Bone marrow (tissue), 2 donors: ENCODE results near the gene CDC25B.
"Not testable (repeated sequence)": the region's sequence is repeated elsewhere in the genome, so short reads cannot be mapped to it uniquely, and the experiment has no call there.

Experiments
- DNase-seq, 2 donors: peaks; one replicate each; lab custom pipeline; 2025; lab: John Stamatoyannopoulos, UW

The CDC25B gene

DNA sequence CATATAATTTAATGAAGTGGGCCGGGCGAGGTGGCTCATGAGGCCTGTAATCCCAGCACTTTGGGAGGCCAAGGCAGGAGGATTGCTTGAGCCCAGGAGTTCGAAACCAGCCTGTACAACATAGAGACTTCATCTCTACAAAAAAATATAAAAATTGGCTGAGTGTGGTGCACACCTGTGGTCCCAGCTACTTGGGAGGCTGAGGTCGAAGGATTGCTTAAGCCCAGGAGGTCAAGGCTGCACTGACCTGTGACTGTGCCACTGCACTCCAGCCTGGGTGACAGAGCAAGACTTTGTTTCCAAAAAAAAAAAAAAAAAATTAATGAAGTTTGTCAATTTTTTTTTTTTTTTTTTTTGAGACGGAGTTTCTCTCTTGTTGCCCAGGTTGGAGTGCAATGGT, 33.8 kb downstream of the CDC25B start:
- not testable (repeated sequence) for DNase-seq

GRCh38 chr20:3836132-3836531, 40.0 kb downstream of the CDC25B start:
- no peak for DNase-seq

GRCh38 chr20:3839328-3839727, 43.2 kb downstream of the CDC25B start:
- DNase-seq: peak in 1 of 2 donors; percentile 95

- DNase-seq: not testable (repeated sequence)
These were observed 44.1 kb downstream of the CDC25B start for GRCh38 chr20:3840201-3840600.

DNA sequence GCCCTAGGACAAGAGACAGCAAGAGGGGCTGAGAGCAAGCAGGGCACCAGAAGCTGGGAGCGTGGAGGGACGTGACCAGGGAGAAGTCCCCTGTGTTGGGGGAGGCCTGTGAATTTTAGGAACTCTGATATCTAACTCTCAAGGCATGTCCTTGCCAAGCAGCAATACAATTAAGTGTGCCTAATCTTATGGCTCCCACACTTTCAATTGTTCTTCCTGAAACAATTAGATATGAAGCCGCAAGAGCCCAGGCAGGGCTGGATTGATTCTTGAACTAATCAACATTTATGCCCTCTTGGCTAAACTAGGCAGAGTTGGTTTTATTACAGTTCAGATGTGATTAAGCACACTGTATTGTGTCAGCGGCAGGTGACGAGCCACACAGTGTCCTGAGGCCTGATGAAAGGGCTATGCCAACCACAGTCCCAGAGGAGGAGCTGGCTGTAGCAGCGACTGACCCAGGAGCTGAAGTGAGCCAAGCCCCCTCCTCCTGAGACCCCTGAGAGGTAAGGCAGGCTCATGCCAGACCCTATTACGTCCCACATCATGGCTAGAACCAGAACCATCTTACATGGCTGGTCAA, 46.3 kb downstream of the CDC25B start:
- no peak for DNase-seq

DNA sequence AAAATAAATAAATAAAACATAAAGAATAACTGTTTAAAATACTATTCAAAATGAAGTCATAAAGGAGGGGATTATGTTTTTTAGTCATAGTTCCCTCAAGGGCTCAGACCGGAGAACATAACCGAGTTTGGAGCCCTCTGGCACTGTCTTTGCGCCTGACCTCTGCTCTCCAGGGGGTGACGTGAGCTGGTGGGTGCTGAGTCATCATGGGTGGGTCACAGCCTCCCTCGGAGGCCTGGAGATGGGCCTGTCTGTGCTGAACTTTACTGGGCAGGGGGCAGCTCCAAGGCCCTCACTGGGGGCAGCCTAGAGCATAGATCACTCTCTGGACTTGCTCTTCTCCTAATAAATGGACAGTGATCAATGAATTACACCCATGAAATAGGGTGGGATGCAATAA, 47.4 kb downstream of the CDC25B start:
- DNase-seq: no peak

- not testable (repeated sequence) for DNase-seq
These were observed 48.0 kb downstream of the CDC25B start for GRCh38 chr20:3843990-3844619.

- DNase-seq: no peak
These were observed 50.2 kb downstream of the CDC25B start for GRCh38 chr20:3846378-3846739.

GRCh38 chr20:3846740-3847428, 50.8 kb downstream of the CDC25B start, which contains the start of gene MAVS:
Gene MAVS (plus strand): TSS chr20:3846834. CDS start chr20:3854625, 7,791 bp downstream.
- DNase-seq: peak; percentile 42 to 53

- no peak for DNase-seq
These were observed 51.4 kb downstream of the CDC25B start for GRCh38 chr20:3847429-3847940.

DNA sequence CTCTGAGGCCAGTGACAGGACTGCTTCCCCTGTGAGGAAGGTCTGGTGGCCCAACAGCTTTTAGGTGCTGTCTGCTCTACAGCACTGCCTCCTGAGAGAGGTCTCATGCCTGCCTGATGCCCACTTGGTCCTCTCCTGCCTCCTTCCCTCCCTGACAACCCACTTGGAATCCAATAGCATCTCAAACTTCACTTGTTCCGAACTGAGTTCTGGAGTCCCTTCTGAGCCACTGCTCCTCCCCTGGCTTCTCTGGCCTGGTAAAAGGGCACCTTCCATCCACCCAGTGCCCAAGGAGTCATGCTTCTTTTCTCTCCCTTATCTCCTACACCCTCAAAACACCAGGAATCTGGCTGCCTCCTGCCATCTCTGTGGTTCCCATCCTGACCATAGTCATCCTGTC, 52.5 kb downstream of the CDC25B start:
- DNase-seq: no peak

DNA sequence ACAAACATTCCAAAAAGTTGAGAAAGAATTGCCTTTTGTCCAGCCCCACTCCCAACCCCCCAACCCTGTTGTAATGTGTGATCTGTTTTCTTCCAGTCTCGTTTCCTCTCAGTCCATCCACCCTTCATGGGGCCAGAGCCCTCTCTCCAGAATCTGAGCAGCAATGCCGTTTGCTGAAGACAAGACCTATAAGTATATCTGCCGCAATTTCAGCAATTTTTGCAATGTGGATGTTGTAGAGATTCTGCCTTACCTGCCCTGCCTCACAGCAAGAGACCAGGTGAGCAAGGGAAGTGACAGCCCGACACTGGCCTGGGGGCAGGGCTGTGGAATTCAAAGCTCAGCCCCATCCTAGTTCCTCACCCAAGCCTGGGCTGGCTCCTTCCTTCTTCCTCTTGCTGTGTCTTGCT, 58.4 kb downstream of the CDC25B start:
- DNase-seq: no peak
